Fibroblast of skin of left biceps (primary cell): Measurements from ENCODE around the gene TIMELESS.
"Not testable (repeated sequence)": the region's sequence is repeated elsewhere in the genome, so short reads cannot be mapped to it uniquely, and the experiment has no call there.

Experiments
- DNase-seq, 2 experiments: peaks; one replicate each; pipeline ENCODE4 v3.0.0-alpha.2; 2013; ENCODE audit warnings: low read depth in 2 of 2

TIMELESS gene

GRCh38 chr12:56462565-56462964, 13.3 kb upstream of the TIMELESS start:
- no peak for DNase-seq

GRCh38 chr12:56461235-56462159, 12.3 kb upstream of the TIMELESS start:
- DNase-seq, result no peak

GRCh38 chr12:56457817-56458216, 8.6 kb upstream of the TIMELESS start:
- no peak for DNase-seq

GRCh38 chr12:56454557-56454956, 5.3 kb upstream of the TIMELESS start, which contains the start of gene MIP:
TSS of gene MIP (minus strand) at chr12:56454657. CDS start at chr12:56454613, 44 bp downstream.
- no peak for DNase-seq

GRCh38 chr12:56451147-56451546, 1.9 kb upstream of the TIMELESS start:
- DNase-seq, result no peak

- no peak for DNase-seq
Observed at GRCh38 chr12:56450241-56450640, 1.0 kb upstream of the TIMELESS start.

- DNase-seq, result no peak
Observed at GRCh38 chr12:56449622-56449984, 377 bp upstream of the TIMELESS start.

GRCh38 chr12:56443208-56443607, 6.0 kb downstream of the TIMELESS start:
- DNase-seq, result not testable (repeated sequence)

GRCh38 chr12:56437430-56438176, 11.6 kb downstream of the TIMELESS start:
- DNase-seq, result no peak

GRCh38 chr12:56434828-56435227, 14.4 kb downstream of the TIMELESS start:
- no peak for DNase-seq

- no peak for DNase-seq
Observed at GRCh38 chr12:56431850-56432249, 17.4 kb downstream of the TIMELESS start.

- DNase-seq, result no peak
Observed at GRCh38 chr12:56431288-56431687, 17.9 kb downstream of the TIMELESS start.

- DNase-seq, result no peak
Observed at GRCh38 chr12:56425940-56426438, 23.2 kb downstream of the TIMELESS start.

- DNase-seq, result no peak
Observed at GRCh38 chr12:56425193-56425592, 24.0 kb downstream of the TIMELESS start.

GRCh38 chr12:56420411-56420810, 28.8 kb downstream of the TIMELESS start:
- no peak for DNase-seq

- DNase-seq, result no peak
Observed at GRCh38 chr12:56417739-56418138, 31.5 kb downstream of the TIMELESS start.

GRCh38 chr12:56414401-56414800, 34.8 kb downstream of the TIMELESS start:
- DNase-seq, result no peak

GRCh38 chr12:56413392-56413791, 35.8 kb downstream of the TIMELESS start:
- no peak for DNase-seq

GRCh38 chr12:56411781-56412639, 37.2 kb downstream of the TIMELESS start:
- no peak for DNase-seq

- DNase-seq, result no peak
Observed at GRCh38 chr12:56410768-56411167, 38.5 kb downstream of the TIMELESS start.

GRCh38 chr12:56408799-56409417, 40.3 kb downstream of the TIMELESS start:
- DNase-seq, result no peak
